Loucy (cell line): Measurements from ENCODE around the gene ZBTB16.

Experiments used
- H2AFZ ChIP-seq: fragments of 200-600 bp; sonication (generic); 2 replicates; pipeline ENCODE4 v1.6.0; 2016; ENCODE audit warnings: antibody characterized with exemption, mild to moderate bottlenecking, low read length, moderate library complexity
- H3F3A ChIP-seq: fragments of 200-600 bp; 2 replicates; pipeline ENCODE4 v1.6.0; 2016; ENCODE audit warnings: antibody characterized with exemption, low read depth, mild to moderate bottlenecking
- H3K27me3 ChIP-seq: fragments of 200-600 bp; sonication (generic); 2 replicates; pipeline ENCODE4 v1.6.1; 2014; ENCODE audit warnings: low read length, mild to moderate bottlenecking; ENCODE audit not compliant: insufficient read depth, poor library complexity, severe bottlenecking
- H3K36me3 ChIP-seq: fragments of 200-600 bp; sonication (generic); 2 replicates; pipeline ENCODE4 v1.6.1; 2016; ENCODE audit warnings: low read length; ENCODE audit not compliant: insufficient read depth
- H3K4me1 ChIP-seq: fragments of 200-600 bp; sonication (generic); 2 replicates; pipeline ENCODE4 v1.5.1; 2014; ENCODE audit warnings: low read length, mild to moderate bottlenecking; ENCODE audit not compliant: insufficient read depth, poor library complexity, severe bottlenecking
- H3K4me2 ChIP-seq: fragments of 200-600 bp; sonication (generic); 2 replicates; pipeline ENCODE4 v1.6.0; 2014; ENCODE audit warnings: antibody characterized with exemption, low read length, low read depth, mild to moderate bottlenecking; ENCODE audit not compliant: poor library complexity, severe bottlenecking
- H3K4me3 ChIP-seq: fragments of 200-600 bp; sonication (generic); 2 replicates; pipeline ENCODE4 v1.5.1; 2014; ENCODE audit warnings: low read length, mild to moderate bottlenecking, mixed read lengths; ENCODE audit not compliant: poor library complexity, severe bottlenecking
- H3K79me2 ChIP-seq: fragments of 200-600 bp; sonication (generic); 2 replicates; pipeline ENCODE4 v1.6.1; 2014; ENCODE audit warnings: low read length; ENCODE audit not compliant: insufficient read depth
- H3K9ac ChIP-seq: fragments of 200-600 bp; sonication (generic); 2 replicates; pipeline ENCODE4 v1.6.0; 2014; ENCODE audit warnings: mild to moderate bottlenecking, low read depth, low read length, moderate library complexity; ENCODE audit not compliant: poor library complexity, severe bottlenecking
- H3K9me2 ChIP-seq: fragments of 200-600 bp; sonication (generic); replicated peaks from 2 replicates; pipeline ENCODE4 v1.6.1; 2016; ENCODE audit warnings: low read depth, low read length, mixed read lengths
- H3K9me3 ChIP-seq: fragments of 200-600 bp; sonication (generic); 2 replicates; pipeline ENCODE4 v1.6.1; 2014; ENCODE audit warnings: mild to moderate bottlenecking, antibody characterized with exemption, low read length, low read depth; ENCODE audit not compliant: insufficient read depth
- H4K20me1 ChIP-seq: fragments of 200-600 bp; sonication (generic); 2 replicates; pipeline ENCODE4 v1.6.0; 2014; ENCODE audit warnings: antibody characterized with exemption, low read length, mild to moderate bottlenecking; ENCODE audit not compliant: insufficient read depth, poor library complexity, severe bottlenecking
- CTCF ChIP-seq: fragments of 200-600 bp; sonication (generic); conservative IDR thresholded peaks from 2 replicates; pipeline ENCODE4 v1.5.1; 2014; ENCODE audit warnings: mild to moderate bottlenecking, antibody characterized with exemption, low read length
- EZH2phosphoT487 ChIP-seq: fragments of 200-600 bp; IDR thresholded peaks from 2 replicates; pipeline ENCODE4 v1.6.1; 2018; ENCODE audit warnings: antibody characterized with exemption, mild to moderate bottlenecking, moderate library complexity, borderline replicate concordance

ZBTB16 gene

DNA sequence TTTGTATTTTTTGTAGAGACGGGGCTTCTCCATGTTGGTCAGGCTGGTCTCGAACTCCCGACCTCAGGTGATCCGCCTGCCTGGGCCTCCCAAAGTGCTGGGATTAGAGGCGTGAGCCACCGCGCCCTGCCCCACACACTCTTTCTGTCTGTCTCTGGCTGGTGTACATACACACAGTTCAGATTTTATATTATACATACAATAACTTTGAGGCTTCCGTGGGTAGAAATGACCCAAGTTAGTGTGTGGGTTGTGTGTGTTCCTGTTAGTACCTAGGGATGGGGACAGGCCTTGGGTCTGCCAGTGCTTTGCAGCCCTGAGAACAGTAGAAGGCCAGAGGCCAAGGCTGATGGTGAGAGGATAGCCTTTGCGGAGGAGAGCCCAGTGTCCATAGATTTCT lies 2.8 kb downstream of the ZBTB16 start:
- TF ChIP-seq EZH2phosphoT487 (no peak), CTCF (no peak)
- no peaks in the 10 kb centered on the region for H3K79me2 ChIP-seq
- H3K4me2 ChIP-seq = no peak overlapping the region
- H3K4me1 ChIP-seq = peaks cover 5% of the 10 kb centered on the region
- no peak overlapping the region for H2AFZ ChIP-seq
- H3K9me2 ChIP-seq = no peaks in the 10 kb centered on the region
- no peaks in the 10 kb centered on the region for H3K36me3 ChIP-seq
- no peaks in the 10 kb centered on the region for H4K20me1 ChIP-seq
- no peak overlapping the region for H3K9ac ChIP-seq
- no peaks in the 10 kb centered on the region for H3K9me3 ChIP-seq
- no peaks in the 10 kb centered on the region for H3K27me3 ChIP-seq
- H3F3A ChIP-seq = no peaks in the 10 kb centered on the region
- H3K4me3 ChIP-seq = no peak overlapping the region

- H3K36me3 ChIP-seq = no peaks in the 10 kb centered on the region
These were observed 3.8 kb downstream of the ZBTB16 start for GRCh38 chr11:114063149-114063828.

GRCh38 chr11:114063829-114064201 lies 4.3 kb downstream of the ZBTB16 start:
- Histone ChIP-seq H3K27me3 (no peaks in the 10 kb centered on the region), H2AFZ (no peak overlapping the region), H3K79me2 (no peaks in the 10 kb centered on the region), H3K9me3 (no peaks in the 10 kb centered on the region), H4K20me1 (no peaks in the 10 kb centered on the region), H3F3A (no peaks in the 10 kb centered on the region), H3K4me2 (no peak overlapping the region), H3K4me1 (no peaks in the 10 kb centered on the region), H3K9me2 (no peaks in the 10 kb centered on the region), H3K36me3 (no peaks in the 10 kb centered on the region), H3K4me3 (no peak overlapping the region), H3K9ac (no peak overlapping the region)
- TF ChIP-seq EZH2phosphoT487 = no peak
- no peak for TF ChIP-seq CTCF

More at GRCh38 chr11:114063149-114063828, 3.8 kb downstream of the ZBTB16 start:
- Histone ChIP-seq H3K79me2 (no peaks in the 10 kb centered on the region), H3K27me3 (no peaks in the 10 kb centered on the region), H3K4me1 (no peaks in the 10 kb centered on the region), H3F3A (no peaks in the 10 kb centered on the region), H3K4me2 (no peak overlapping the region), H3K9ac (no peak overlapping the region), H2AFZ (no peak overlapping the region), H3K9me2 (no peaks in the 10 kb centered on the region), H4K20me1 (no peaks in the 10 kb centered on the region), H3K9me3 (no peaks in the 10 kb centered on the region), H3K4me3 (no peak overlapping the region)
- no peak for TF ChIP-seq EZH2phosphoT487

GRCh38 chr11:114064216-114064615 lies 4.7 kb downstream of the ZBTB16 start:
- H3K9me2 ChIP-seq = no peaks in the 10 kb centered on the region
- no peaks in the 10 kb centered on the region for H3F3A ChIP-seq

More at GRCh38 chr11:114064216-114064615, 4.7 kb downstream of the ZBTB16 start:
- TF ChIP-seq EZH2phosphoT487 = no peak
- TF ChIP-seq CTCF = no peak
- no peak overlapping the region for H3K9ac ChIP-seq
- no peaks in the 10 kb centered on the region for H3K27me3 ChIP-seq
- no peaks in the 10 kb centered on the region for H3K36me3 ChIP-seq
- H2AFZ ChIP-seq = no peak overlapping the region
- H3K9me3 ChIP-seq = no peaks in the 10 kb centered on the region
- no peaks in the 10 kb centered on the region for H4K20me1 ChIP-seq
- H3K79me2 ChIP-seq = no peaks in the 10 kb centered on the region
- H3K4me1 ChIP-seq = no peaks in the 10 kb centered on the region
- no peak overlapping the region for H3K4me3 ChIP-seq
- no peak overlapping the region for H3K4me2 ChIP-seq
